H1 (cell line): Measurements from ENCODE around the gene KDM8. TPM values are rescaled to one million over a fixed set of nuclear protein-coding genes. Genes with fewer than 3 reads are reported as not detected.

Experiments
- CTCF ChIA-PET: fragments of 300-600 bp; sonication (Branson Sonifier 250); formaldehyde crosslinking; loops from one replicate; lab custom pipeline; 2021; ENCODE audit not compliant: partially characterized antibody; lab: Charles Lee
- POLR2A ChIA-PET: fragments of 300-600 bp; sonication (Branson Sonifier 250); formaldehyde crosslinking; loops from one replicate; lab custom pipeline; 2021; ENCODE audit warnings: inconsistent platforms; ENCODE audit not compliant: partially characterized antibody; lab: Charles Lee
- DNase-seq, 2 experiments: peaks; one replicate each; pipeline versions ENCODE4 v3.0.0 to v3.0.0-alpha.2; 2010 to 2022; ENCODE audit warnings: low spot score in 2 of 2, low read depth in 1 of 2, mixed read lengths in 1 of 2
- FAIRE-seq: peaks from 2 replicates; lab custom pipeline; 2011; peaks lifted over from hg19 to GRCh38; lab: Jason Lieb, UNC
- H2AFZ ChIP-seq: 2 replicates; pipeline ENCODE4 v1.8.1; 2012; ENCODE audit warnings: low read length, inconsistent platforms
- H2AK5ac ChIP-seq: 2 replicates; pipeline ENCODE4 v1.6.1; 2013; ENCODE audit warnings: low read depth, low read length
- H2BK120ac ChIP-seq: replicated peaks from 2 replicates; pipeline ENCODE3; 2013; ENCODE audit warnings: low read depth, low read length, inconsistent platforms
- H2BK12ac ChIP-seq: 2 replicates; pipeline ENCODE4 v1.6.1; 2013; ENCODE audit warnings: low read depth, low read length
- H2BK15ac ChIP-seq: 2 replicates; pipeline ENCODE4 v1.6.1; 2013; ENCODE audit warnings: low read length
- H2BK20ac ChIP-seq: 2 replicates; pipeline ENCODE4 v1.6.1; 2013; ENCODE audit warnings: low read length
- H2BK5ac ChIP-seq: 2 replicates; pipeline ENCODE4 v1.6.1; 2013; ENCODE audit warnings: low read depth, low read length
- H3K14ac ChIP-seq: 2 replicates; pipeline ENCODE4 v1.6.1; 2013; ENCODE audit warnings: inconsistent platforms; ENCODE audit not compliant: insufficient read length
- H3K18ac ChIP-seq: 2 replicates; pipeline ENCODE4 v1.6.1; 2013; ENCODE audit warnings: low read length; ENCODE audit errors: extremely low read depth
- H3K23ac ChIP-seq: 2 replicates; pipeline ENCODE4 v1.6.1; 2013; ENCODE audit warnings: inconsistent platforms; ENCODE audit not compliant: insufficient read length
- H3K23me2 ChIP-seq: 2 replicates; pipeline ENCODE4 v1.6.1; 2013; ENCODE audit warnings: low read depth, low read length
- H3K27ac ChIP-seq: 2 replicates; pipeline ENCODE4 v1.6.1; 2011; ENCODE audit warnings: low read depth, low read length, inconsistent platforms
- H3K27me3 ChIP-seq, 4 experiments: replicated peaks in 1 of 4; 1 replicate in 1 of 4; 2 replicates in 3 of 4; pipeline versions ENCODE4 v1.6.1 to v1.8.1; 2011 to 2013; ENCODE audit warnings: low read length in 3 of 4, mild to moderate bottlenecking in 3 of 4, inconsistent platforms in 2 of 4, mixed read lengths in 2 of 4, moderate library complexity in 1 of 4; ENCODE audit not compliant: control insufficient read depth in 3 of 4, insufficient read depth in 3 of 4; ENCODE audit errors: extremely low read depth in 1 of 4
- H3K36me3 ChIP-seq, 4 experiments: 2 replicates each; pipeline versions ENCODE4 v1.6.1 to v1.8.1; 2011 to 2013; ENCODE audit warnings: mild to moderate bottlenecking in 4 of 4, low read length in 3 of 4, moderate library complexity in 2 of 4, control low read depth in 1 of 4, inconsistent platforms in 1 of 4; ENCODE audit not compliant: insufficient read depth in 4 of 4, control insufficient read depth in 2 of 4
- H3K4ac ChIP-seq: replicated peaks from 2 replicates; pipeline ENCODE3; 2013; ENCODE audit warnings: low read length, low read depth, mixed read lengths, inconsistent platforms; ENCODE audit not compliant: insufficient read length
- H3K4me1 ChIP-seq, 4 experiments: replicated peaks in 1 of 4; 1 replicate in 1 of 4; 2 replicates in 3 of 4; pipeline versions ENCODE4 v1.6.1 to v1.8.1; 2011 to 2013; ENCODE audit warnings: low read length in 3 of 4, inconsistent platforms in 2 of 4, mixed read lengths in 1 of 4; ENCODE audit not compliant: insufficient read depth in 4 of 4, control insufficient read depth in 3 of 4
- H3K4me2 ChIP-seq, 2 experiments: 2 replicates each; pipeline versions ENCODE4 v1.6.1 to v1.8.1; 2011 to 2013; ENCODE audit warnings: low read depth in 2 of 2, low read length in 2 of 2, control low read depth in 1 of 2, inconsistent platforms in 1 of 2, mild to moderate bottlenecking in 1 of 2; ENCODE audit not compliant: insufficient read depth in 1 of 2
- H3K4me3 ChIP-seq, 4 experiments: fragments of 200-600, 300-600 bp in 1 of 4; sonication (generic), shearing (Covaris generic), sonication (Bioruptor Twin) in 1 of 4; 2 replicates each; pipeline versions ENCODE4 v1.5.1 to v1.8.1; 2011 to 2016; ENCODE audit warnings: low read length in 4 of 4, low read depth in 3 of 4, control low read depth in 2 of 4, inconsistent platforms in 2 of 4, mild to moderate bottlenecking in 2 of 4, mixed read lengths in 1 of 4, moderate library complexity in 1 of 4; ENCODE audit not compliant: insufficient read depth in 2 of 4; ENCODE audit errors: extremely low read depth in 1 of 4
- H3K56ac ChIP-seq: replicated peaks from 2 replicates; pipeline ENCODE3; 2013; ENCODE audit warnings: low read depth, mild to moderate bottlenecking, mixed read lengths, low read length, inconsistent platforms; ENCODE audit not compliant: insufficient read length
- H3K79me1 ChIP-seq: 2 replicates; pipeline ENCODE4 v1.6.1; 2013; ENCODE audit warnings: low read depth, low read length, control low read depth
- H3K79me2 ChIP-seq, 2 experiments: 2 replicates each; pipeline versions ENCODE4 v1.6.1 to v1.8.1; 2012 to 2013; ENCODE audit warnings: low read length in 2 of 2, mild to moderate bottlenecking in 2 of 2, inconsistent platforms in 1 of 2; ENCODE audit not compliant: insufficient read depth in 2 of 2, control insufficient read depth in 1 of 2
- H3K9ac ChIP-seq, 4 experiments: replicated peaks in 1 of 4; 1 replicate in 1 of 4; 2 replicates in 3 of 4; pipeline versions ENCODE4 v1.6.1 to v1.8.1; 2011 to 2013; ENCODE audit warnings: low read depth in 3 of 4, low read length in 3 of 4, control low read depth in 2 of 4, mild to moderate bottlenecking in 2 of 4, moderate library complexity in 2 of 4, inconsistent platforms in 1 of 4; ENCODE audit errors: extremely low read depth in 1 of 4
- H3K9me3 ChIP-seq, 2 experiments: 2 replicates each; pipeline versions ENCODE4 v1.6.1 to v1.8.1; 2012 to 2013; ENCODE audit warnings: mild to moderate bottlenecking in 2 of 2, moderate library complexity in 2 of 2, control low read depth in 1 of 2, inconsistent platforms in 1 of 2, low read depth in 1 of 2, low read length in 1 of 2, mixed read lengths in 1 of 2; ENCODE audit not compliant: insufficient read depth in 2 of 2
- H4K20me1 ChIP-seq, 2 experiments: replicated peaks in 1 of 2; 2 replicates each; pipeline versions ENCODE3 to v1.8.1; 2011 to 2013; ENCODE audit warnings: inconsistent platforms in 2 of 2, low read length in 2 of 2, mild to moderate bottlenecking in 1 of 2; ENCODE audit not compliant: insufficient read depth in 2 of 2, control insufficient read depth in 1 of 2
- H4K5ac ChIP-seq: 2 replicates; pipeline ENCODE4 v1.6.1; 2013; ENCODE audit warnings: low read length, low read depth, mixed read lengths, inconsistent platforms; ENCODE audit not compliant: insufficient read length
- H4K8ac ChIP-seq: 2 replicates; pipeline ENCODE4 v1.8.0; 2013; ENCODE audit warnings: mild to moderate bottlenecking, moderate library complexity, low read length, inconsistent platforms; ENCODE audit not compliant: insufficient read depth; ENCODE audit errors: extremely low read depth
- H4K91ac ChIP-seq: replicated peaks from 2 replicates; pipeline ENCODE3; 2013; ENCODE audit warnings: low read length, mixed read lengths, inconsistent platforms; ENCODE audit not compliant: insufficient read length
- NANOG ChIP-seq: IDR thresholded peaks from 2 replicates; pipeline ENCODE4 v1.6.1; 2011; ENCODE audit warnings: low read length, low read depth, mild to moderate bottlenecking, inconsistent platforms; ENCODE audit not compliant: insufficient read depth, poor library complexity, severe bottlenecking
- SUZ12 ChIP-seq: fragments of 200-600 bp; sonication (generic); IDR thresholded peaks from 2 replicates; pipeline ENCODE4 v1.6.1; 2012; ENCODE audit warnings: mild to moderate bottlenecking, inconsistent platforms, low read length, moderate library complexity, mixed read lengths
- TEAD4 ChIP-seq: IDR thresholded peaks from 2 replicates; pipeline ENCODE4 v1.6.1; 2012; ENCODE audit warnings: low read depth, low read length, inconsistent platforms, mixed read lengths
- WGBS, 2 experiments: shearing (Covaris generic) in 1 of 2; methylation state at CpG; one replicate each; pipeline versions ENCODE4 v1.1.6 to v1.1.7; 2013 to 2015; ENCODE audit warnings: low lambda C conversion rate in 2 of 2, mixed read lengths in 2 of 2, inconsistent platforms in 1 of 2, low coverage in 1 of 2, missing lambda C conversion rate in 1 of 2; ENCODE audit not compliant: insufficient replicate concordance in 2 of 2, insufficient coverage in 1 of 2, insufficient read length in 1 of 2; ENCODE audit errors: extremely low coverage in 1 of 2, missing lambda C conversion rate in 1 of 2; 5-methylcytosine and 5-hydroxymethylcytosine counted together
- polyA plus RNA-seq, 7 experiments: library from polyadenylated mRNA; depleted of rRNA in 3 of 7; stranded (reverse) in 5 of 7; unstranded in 2 of 7; fragments of >200 nt in 5 of 7; fragments of 200-250 nt in 2 of 7; gene quantifications; 1 replicate in 5 of 7; 2 replicates in 1 of 7; 4 replicates in 1 of 7; pipeline versions ENCODE4 v1.2.1 to v1.2.3, GENCODE V29; 2011 to 2013; ENCODE audit warnings: missing spikeins in 2 of 7, mixed read lengths in 2 of 7
- total RNA-seq: library from RNA; stranded (reverse); fragmentation: NEBNext Ultra II Directional; extraction: Animal tissue kit (Norgen Biotek cat#: 25700); gene quantifications from 2 replicates; pipeline ENCODE4 v1.2.1, GENCODE V29; 2021

Gene KDM8
- total and polyA plus RNA-seq, 2 of the 8 experiments (the other 6 are each of a cell fraction or from before 2014, with no cell fraction given): 10.3 to 12.8 TPM

DNA sequence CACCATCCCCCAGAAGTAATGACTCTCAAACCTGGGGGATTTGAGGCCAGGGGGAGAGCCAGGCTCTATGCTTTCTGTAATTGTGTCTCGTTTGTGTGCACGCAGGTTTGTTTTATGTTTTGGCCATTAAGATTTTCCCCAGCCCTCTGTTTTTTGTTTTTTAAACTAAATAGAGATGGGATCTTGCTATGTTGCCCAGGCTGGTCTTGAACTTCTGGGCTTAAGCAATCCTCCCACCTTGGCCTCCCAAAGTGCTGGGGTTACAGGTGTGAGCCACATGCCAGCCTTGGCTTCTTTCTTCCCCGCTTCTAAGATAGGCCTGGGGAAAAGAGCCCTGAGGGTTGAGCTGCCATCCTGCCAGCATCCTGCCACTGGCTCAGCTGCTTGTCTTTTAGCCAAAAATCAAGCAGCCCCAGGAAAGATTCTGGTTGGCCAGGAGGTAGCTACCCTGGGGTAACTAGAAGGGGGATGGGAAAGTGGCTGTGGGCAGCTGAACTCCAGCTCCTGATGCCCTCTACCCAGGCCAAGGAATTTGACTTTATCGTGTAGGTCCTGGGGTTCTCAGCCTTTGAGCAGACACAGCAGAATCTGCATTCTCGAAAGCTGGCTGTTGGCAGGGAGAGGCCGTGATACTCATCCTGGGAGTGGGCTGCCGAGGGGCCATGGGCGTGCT, 18.4 kb downstream of the KDM8 start:
- Histone ChIP-seq H3K36me3 (no peaks in the 10 kb centered on the region), H2BK20ac (no peak overlapping the region), H3K4me1 (0 out of 7 replicates have a peak, but pooled peaks cover 0 to 2% (median 0%) of the 10 kb centered on the region in 4 experiments), H3K27ac (no peak overlapping the region), H2BK15ac (no peak overlapping the region), H3K27me3 (no peaks in the 10 kb centered on the region), H2BK5ac (no peak overlapping the region), H3K23me2 (no peaks in the 10 kb centered on the region), H4K20me1 (no peaks in the 10 kb centered on the region), H3K4ac (no peak overlapping the region), H2BK120ac (no peak overlapping the region), H3K9ac (no peak overlapping the region), H3K4me3 (no peak overlapping the region), H2AK5ac (no peak overlapping the region), H3K14ac (no peak overlapping the region), H3K79me1 (no peaks in the 10 kb centered on the region), H3K56ac (no peak overlapping the region), H3K18ac (no peak overlapping the region), H3K4me2 (no peak overlapping the region), H3K79me2 (no peaks in the 10 kb centered on the region), H2AFZ (no peak overlapping the region), H4K5ac (no peak overlapping the region), H2BK12ac (no peak overlapping the region), H4K8ac (no peak overlapping the region), H3K9me3 (no peaks in the 10 kb centered on the region), H4K91ac (no peak overlapping the region), H3K23ac (no peak overlapping the region)
- DNase-seq: no peak
- POLR2A ChIA-PET: interaction anchor here (1.0 to 2.4 kb wide), 5 partner anchors 10 to 100 kb away, joined by 3 to 11 read pairs (median 3); partner anchors contain the start of gene KDM8
- TF ChIP-seq NANOG (no peak), SUZ12 (no peak), TEAD4 (no peak)
- CTCF ChIA-PET: interaction anchor here (1.2 to 7.6 kb wide), 8 partner anchors 9 to 151 kb away, joined by 3 to 73 read pairs (median 8); partner anchors contain the start of gene KDM8
- no peak for FAIRE-seq
- 86% methylated on average over 8 of the region's 8 CpGs; no CpG with 5 or more reads in 1 of the 2 experiments for WGBS, 2 experiments
